HPDE6-E6E7 (cell line): ENCODE data around the gene ZNF275.
"Not testable (repeated sequence)": the region's sequence is repeated elsewhere in the genome, so short reads cannot be mapped to it uniquely, and the experiment has no call there.

ENCODE experiments used
- DNase-seq: peaks from one replicate; pipeline ENCODE4 v3.0.0; 2011; ENCODE audit warnings: missing footprints; ENCODE audit errors: extremely low spot score

ZNF275 gene

GRCh38 chrX:153333821-153334653 is at the start of gene ZNF275:
Gene ZNF275, plus strand, starts transcription at chrX:153334153. Its CDS starts 2,527 bp downstream, at chrX:153336680.
- DNase-seq: peak; percentile 78

- DNase-seq: not testable (repeated sequence)
Measured at GRCh38 chrX:153285678-153286077, 48.3 kb upstream of the ZNF275 start.

- not testable (repeated sequence) for DNase-seq
Measured at GRCh38 chrX:153288807-153289206, 45.1 kb upstream of the ZNF275 start.

GRCh38 chrX:153293485-153294071 is 40.4 kb upstream of the ZNF275 start:
- not testable (repeated sequence) for DNase-seq

- no peak for DNase-seq
Measured at GRCh38 chrX:153297376-153297775, 36.6 kb upstream of the ZNF275 start.

GRCh38 chrX:153299855-153300254 is 34.1 kb upstream of the ZNF275 start:
- DNase-seq: no peak

GRCh38 chrX:153301746-153302145 is 32.2 kb upstream of the ZNF275 start:
- no peak for DNase-seq

- DNase-seq: no peak
Measured at GRCh38 chrX:153302796-153303195, 31.2 kb upstream of the ZNF275 start.

- DNase-seq: no peak
Measured at GRCh38 chrX:153303276-153304262, 30.4 kb upstream of the ZNF275 start.

- no peak for DNase-seq
Measured at GRCh38 chrX:153304988-153305736, 28.8 kb upstream of the ZNF275 start.

- DNase-seq: no peak
Measured at GRCh38 chrX:153305972-153306371, 28.0 kb upstream of the ZNF275 start.

GRCh38 chrX:153306527-153307115 is 27.3 kb upstream of the ZNF275 start:
- no peak for DNase-seq

GRCh38 chrX:153307276-153308178 is 26.4 kb upstream of the ZNF275 start:
- no peak for DNase-seq

- no peak for DNase-seq
Measured at GRCh38 chrX:153310901-153311300, 23.1 kb upstream of the ZNF275 start.

- DNase-seq: no peak
Measured at GRCh38 chrX:153312041-153312440, 21.9 kb upstream of the ZNF275 start.

GRCh38 chrX:153312842-153313241 is 21.1 kb upstream of the ZNF275 start:
- DNase-seq: no peak

GRCh38 chrX:153317306-153317705 is 16.6 kb upstream of the ZNF275 start:
- no peak for DNase-seq

- no peak for DNase-seq
Measured at GRCh38 chrX:153317996-153318722, 15.8 kb upstream of the ZNF275 start.

- no peak for DNase-seq
Measured at GRCh38 chrX:153318811-153319210, 15.1 kb upstream of the ZNF275 start.
